ENCODE measurements around the gene RPL19. TPM values are rescaled to one million over a fixed set of nuclear protein-coding genes. Genes with fewer than 3 reads are reported as not detected.
A peak's percentile ranks its signal among the peaks of the same experiment; 100 is the strongest.

Gene RPL19
- total RNA-seq, 2 donors from 2014 or later: 1,534 to 2,029 TPM

- Histone ChIP-seq H3K27ac (no peak overlapping the region), H3K9me3 (no peaks in the 10 kb centered on the region), H3K4me1 (peaks cover 12% of the 10 kb centered on the region), H3K36me3 (replicated peaks in 1 of 2; ENCODE audit: insufficient read depth in 1 of 2, low read depth in 2 of 2) (peaks cover 5 to 14% of the 10 kb centered on the region in 2 donors), H3K27me3 (peaks cover 0 to 7% of the 10 kb centered on the region in 2 donors), H3K4me3 (no peak overlapping the region)
- intact Hi-C loops (cut with DNase I): no loop called here
- 58 to 67% methylated on average over 4 to 8 of the region's 8 CpGs for whole genome bisulfite sequencing, 2 donors
- no peak for ATAC-seq
- TF ChIP-seq POLR2A (IDR thresholded peaks at IDR 0.05): no peak
- no peak for TF ChIP-seq CTCF (IDR thresholded peaks at IDR 0.05)
- DNase-seq: peak in 1 of 4 donors; percentile 34
Measured at GRCh38 chr17:39208893-39209292, 8.8 kb downstream of the RPL19 start.

DNA sequence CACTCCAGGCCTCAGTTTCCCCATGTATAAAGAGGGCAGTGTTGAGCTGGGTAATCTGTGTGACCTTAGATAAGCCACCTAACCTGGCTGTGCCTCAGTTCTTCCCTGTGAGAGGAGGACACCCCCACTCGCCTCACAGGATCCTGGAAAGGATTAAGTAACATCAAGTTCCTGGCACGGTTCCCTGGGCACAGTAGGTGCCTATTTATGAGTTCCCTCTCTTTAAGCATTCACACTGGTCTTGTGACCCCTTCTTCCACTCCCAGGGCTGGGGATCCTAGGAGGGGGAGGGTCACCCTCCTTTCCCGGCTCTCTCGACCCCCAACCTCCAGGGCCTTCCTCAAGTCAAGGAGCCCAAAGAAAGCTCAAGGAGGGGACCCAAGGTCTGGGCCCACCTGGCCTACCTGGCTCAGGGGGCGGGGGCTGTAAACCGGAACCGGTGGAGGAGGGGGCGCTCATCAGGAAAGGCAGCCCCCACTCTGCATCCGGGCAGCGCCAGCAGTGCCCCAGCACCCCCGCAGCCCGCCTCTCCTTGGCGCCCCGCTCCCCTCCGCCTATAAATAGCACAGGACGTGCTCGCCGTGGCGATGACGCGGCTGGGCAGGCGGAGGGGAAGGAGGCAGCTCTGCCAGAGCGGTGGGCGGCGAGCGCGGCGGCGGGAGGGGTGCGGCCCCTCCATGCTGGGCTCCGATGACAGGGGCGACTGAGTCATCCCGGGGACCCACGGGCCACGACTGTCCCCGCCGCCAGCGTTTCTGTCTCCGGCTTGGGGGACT lies 9.4 kb downstream of the RPL19 start:
- Histone ChIP-seq H3K4me3 (no peak overlapping the region), H3K27me3 (peaks cover 0 to 7% of the 10 kb centered on the region in 2 donors), H3K9me3 (no peaks in the 10 kb centered on the region), H3K27ac (no peak overlapping the region), H3K36me3 (replicated peaks in 1 of 2; ENCODE audit: insufficient read depth in 1 of 2, low read depth in 2 of 2) (peaks cover 0 to 8% of the 10 kb centered on the region in 2 donors), H3K4me1 (peaks cover 12% of the 10 kb centered on the region)
- ATAC-seq: peak; percentile 16
- intact Hi-C loops (cut with DNase I): no loop called here
- TF ChIP-seq CTCF (IDR thresholded peaks at IDR 0.05): no peak
- peak; percentile 28 to 56 (median 42) for DNase-seq
- 7 to 29% methylated on average over 4 to 33 of the region's 39 CpGs for WGBS, 2 donors

GRCh38 chr17:39210093-39210434 lies 10.0 kb downstream of the RPL19 start:
- intact Hi-C loops (cut with DNase I): no loop called here
- no peak for TF ChIP-seq POLR2A (IDR thresholded peaks at IDR 0.05)
- TF ChIP-seq CTCF (IDR thresholded peaks at IDR 0.05): no peak
- no peak for DNase-seq
- Histone ChIP-seq H3K4me1 (peaks cover 12% of the 10 kb centered on the region), H3K9me3 (no peaks in the 10 kb centered on the region), H3K27me3 (peaks cover 0 to 7% of the 10 kb centered on the region in 2 donors), H3K4me3 (no peak overlapping the region), H3K27ac (no peak overlapping the region), H3K36me3 (replicated peaks in 1 of 2; ENCODE audit: insufficient read depth in 1 of 2, low read depth in 2 of 2) (peaks cover 0 to 2% of the 10 kb centered on the region in 2 donors)
- no peak for ATAC-seq
- 21 to 43% methylated on average over 7 to 19 of the region's 22 CpGs for WGBS, 2 donors

DNA sequence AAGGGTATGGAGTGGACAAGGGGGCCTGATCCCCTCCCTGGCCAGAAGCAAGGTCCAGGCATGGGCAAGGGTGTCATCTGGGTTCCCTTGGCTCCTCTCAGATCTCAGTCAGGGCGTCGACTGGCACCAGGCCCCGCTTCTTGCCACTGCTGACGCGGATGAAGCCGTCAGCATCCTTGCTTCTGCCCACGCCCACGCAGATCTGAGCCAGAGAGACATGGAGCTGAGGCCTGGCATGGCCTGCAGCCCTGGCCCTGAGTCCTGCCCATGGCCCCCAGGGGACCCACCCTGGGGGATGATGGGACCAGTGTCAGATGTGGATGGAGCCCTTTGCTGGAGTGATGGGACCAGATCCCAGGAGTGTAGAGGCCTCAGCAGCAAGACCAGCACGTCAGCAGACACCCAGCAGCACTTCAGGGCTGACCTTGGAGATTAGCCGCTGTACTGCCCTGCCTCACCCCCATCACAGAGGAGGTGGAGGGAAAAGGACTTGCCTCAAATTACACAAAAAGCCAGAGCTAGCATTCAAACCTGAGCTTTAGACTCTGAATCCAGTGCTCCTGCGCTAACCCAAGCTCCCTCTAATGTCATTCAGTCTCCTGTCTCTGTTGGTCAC lies 12.2 kb downstream of the RPL19 start:
- no peaks in the 10 kb centered on the region for H3K36me3 ChIP-seq (replicated peaks in 1 of 2; ENCODE audit: insufficient read depth in 1 of 2, low read depth in 2 of 2)
- H3K9me3 ChIP-seq: no peaks in the 10 kb centered on the region
- H3K4me3 ChIP-seq: no peak overlapping the region
- TF ChIP-seq POLR2A (IDR thresholded peaks at IDR 0.05) (no peak), CTCF (IDR thresholded peaks at IDR 0.05) (no peak)
- intact Hi-C loops (cut with DNase I): no loop called here
- no peak overlapping the region for H3K27ac ChIP-seq
- ATAC-seq (no peak), DNase-seq (no peak)
- H3K27me3 ChIP-seq: peaks cover 0 to 7% of the 10 kb centered on the region in 2 donors
- H3K4me1 ChIP-seq: peaks cover 12% of the 10 kb centered on the region
- whole genome bisulfite sequencing, 2 donors: 74 to 76% methylated on average over 7 to 11 of the region's 11 CpGs

All from body of pancreas (tissue), 4 donors.